ENCODE results near the gene ZNRF1. TPM values are rescaled to one million over a fixed set of nuclear protein-coding genes. Genes with fewer than 3 reads are reported as not detected.

Gene ZNRF1
- total and polyA plus RNA-seq, 2 of the 4 experiments (the other 2 are of a cell fraction): 8.2 to 20.7 TPM

GRCh38 chr16:75088934-75089333 is 90.1 kb downstream of the ZNRF1 start:
- H2AFZ ChIP-seq (replicated peaks; ENCODE audit: low read length, poor library complexity): no peak overlapping the region
- peaks cover 34% of the 10 kb centered on the region for H3K9me1 ChIP-seq (ENCODE audit: insufficient read depth, low read length)
- peaks cover 23% of the 10 kb centered on the region for H4K20me1 ChIP-seq (ENCODE audit: insufficient read depth, low read length)
- in situ Hi-C loops (cut with MboI; ENCODE audit: low sequenced_read_pairs): loop anchor here (5.0 kb wide), 1 partner anchor 77 kb away; no protein-coding TSS in a partner anchor
- no peak overlapping the region for H4K5ac ChIP-seq (ENCODE audit: low read depth, low read length)
- no peak overlapping the region for H3K4me2 ChIP-seq (ENCODE audit: low read depth, low read length)
- H3K4ac ChIP-seq (ENCODE audit: low read depth, low read length): 0 out of 2 replicates have a peak overlapping the region, but pooled peaks have one; percentile 10
- peaks cover 22% of the 10 kb centered on the region for H3K4me1 ChIP-seq (ENCODE audit: control insufficient read depth, insufficient read depth, low read length)
- peak overlapping the region; percentile 5; the same call in 1 of the 2 replicates for H3K18ac ChIP-seq (ENCODE audit: low read depth, low read length)
- H3K27me3 ChIP-seq (ENCODE audit: control insufficient read depth, insufficient read depth, low read length): no peaks in the 10 kb centered on the region
- H3K56ac ChIP-seq (ENCODE audit: extremely low read depth, insufficient read depth, low read length): no peak overlapping the region
- H2BK20ac ChIP-seq (ENCODE audit: low read depth, low read length): no peak overlapping the region
- H3K9ac ChIP-seq (ENCODE audit: low read depth, low read length): no peak overlapping the region
- BruUV-seq (replicated peaks): no TSS peak
- ATAC-seq (ENCODE audit: low read depth): no peak
- H3K23ac ChIP-seq (ENCODE audit: low read depth, low read length): peak overlapping the region; percentile 18; the same call in 1 of the 2 replicates
- peaks cover 49 to 88% of the 10 kb centered on the region in 2 experiments for H3K79me1 ChIP-seq (ENCODE audit: low read depth in 1 of 2, low read length in 2 of 2)
- no peak for DNase-seq
- no peak overlapping the region for H2AK5ac ChIP-seq (ENCODE audit: low read depth, low read length)
- WGBS, 2 experiments (ENCODE audit: extremely low coverage in 2 of 2, insufficient read length in 1 of 2): no CpG with 5 or more reads among the region's 8 CpGs
- intact Hi-C loops (cut with micrococcal nuclease): loop anchor here (5.0 kb wide), 2 partner anchors 57 to 77 kb away; no protein-coding TSS in a partner anchor
- no peak overlapping the region for H2BK120ac ChIP-seq (ENCODE audit: low read depth, low read length)
- no peak overlapping the region for H2BK15ac ChIP-seq (ENCODE audit: low read depth, low read length)
- H3K9me3 ChIP-seq (ENCODE audit: control insufficient read depth, insufficient read depth, low read length): no peaks in the 10 kb centered on the region
- H2BK5ac ChIP-seq (ENCODE audit: low read depth, low read length, poor library complexity, severe bottlenecking): no peak overlapping the region
- no peak overlapping the region for H3K27ac ChIP-seq (ENCODE audit: insufficient read depth, low read length)
- dilution Hi-C loops (cut with HindIII; ENCODE audit: low sequenced_read_pairs, unreplicated experiment): no loop called here
- no peak overlapping the region; the same call in 1 of the 2 replicates for H3K14ac ChIP-seq (replicated peaks; ENCODE audit: low read depth, low read length)
- H3K36me3 ChIP-seq (ENCODE audit: control insufficient read depth, insufficient read depth, low read length): peaks cover 8% of the 10 kb centered on the region
- H3K4me3 ChIP-seq (ENCODE audit: insufficient read depth, low read depth, low read length): no peak overlapping the region
- ChIA-PET CTCF (no interaction called here), POLR2A (ENCODE audit: unreplicated experiment) (no interaction called here)
- H4K91ac ChIP-seq (ENCODE audit: insufficient read depth, low read depth, low read length): no peak overlapping the region
- no peak overlapping the region for H2AK9ac ChIP-seq (replicated peaks; ENCODE audit: low read depth, low read length, poor library complexity)
- TF ChIP-seq CTCF (conservative IDR thresholded peaks at IDR 0.05; ENCODE audit: low read depth, low read length) (no peak), ELK1 (IDR thresholded peaks at IDR 0.05; ENCODE audit: borderline replicate concordance, low read depth, low read length) (no peak), MAFK (IDR thresholded peaks at IDR 0.05; ENCODE audit: low read depth, low read length) (no peak), NFE2L2 (IDR thresholded peaks at IDR 0.05; ENCODE audit: low read depth, low read length) (no peak), CEBPB (IDR thresholded peaks at IDR 0.05; ENCODE audit: low read depth, low read length) (no peak), USF2 (IDR thresholded peaks at IDR 0.05; ENCODE audit: low read depth, low read length) (no peak), MAZ (IDR thresholded peaks at IDR 0.05; ENCODE audit: borderline replicate concordance, low read depth, low read length) (no peak), FOS (IDR thresholded peaks at IDR 0.05; ENCODE audit: low read depth, low read length) (no peak), RCOR1 (IDR thresholded peaks at IDR 0.05; ENCODE audit: insufficient replicate concordance, low read length) (no peak), SMC3 (IDR thresholded peaks at IDR 0.05; ENCODE audit: low read depth, low read length) (no peak), MXI1 (IDR thresholded peaks at IDR 0.05; ENCODE audit: borderline replicate concordance, low read depth, low read length) (no peak), RAD21 (IDR thresholded peaks at IDR 0.05; ENCODE audit: low read length) (no peak), RFX5 (IDR thresholded peaks at IDR 0.05; ENCODE audit: low read depth, low read length) (no peak), CHD1 (IDR thresholded peaks at IDR 0.05; ENCODE audit: low read depth, low read length) (no peak), POLR2A (IDR thresholded peaks at IDR 0.05; ENCODE audit: low read depth, low read length) (no peak), BHLHE40 (IDR thresholded peaks at IDR 0.05; ENCODE audit: low read depth, low read length) (no peak)
- H4K8ac ChIP-seq (ENCODE audit: low read depth in 2 of 2, low read length in 2 of 2): no peak overlapping the region
